Neural cell (in vitro differentiated cells): Measurements from ENCODE around the gene EPHA6. TPM values are rescaled to one million over a fixed set of nuclear protein-coding genes. Genes with fewer than 3 reads are reported as not detected.

ENCODE experiments used
- H2AFZ ChIP-seq: fragments of 200-600, 300-800 bp; sonication (generic), shearing (Covaris generic); 2 replicates; pipeline ENCODE4 v1.6.0; 2014; ENCODE audit warnings: low read depth, mild to moderate bottlenecking, antibody characterized with exemption, low read length, moderate library complexity
- H3F3A ChIP-seq: fragments of 200-600 bp; shearing (Covaris generic); 2 replicates; pipeline ENCODE4 v1.6.1; 2016; ENCODE audit warnings: mild to moderate bottlenecking, moderate library complexity, mixed read lengths, antibody characterized with exemption, low read length; ENCODE audit not compliant: insufficient read depth, poor library complexity, severe bottlenecking
- H3K27ac ChIP-seq: fragments of 200-600, 300-800 bp; sonication (generic), shearing (Covaris generic); 2 replicates; pipeline ENCODE4 v1.5.1; 2014; ENCODE audit warnings: mild to moderate bottlenecking, low read length, moderate library complexity
- H3K27me3 ChIP-seq: fragments of 300-800, 200-600 bp; sonication (generic), shearing (Covaris generic); 2 replicates; pipeline ENCODE4 v1.6.0; 2014; ENCODE audit warnings: mild to moderate bottlenecking, low read depth, low read length, moderate library complexity; ENCODE audit not compliant: insufficient read depth
- H3K36me3 ChIP-seq: fragments of 300-800, 200-600 bp; sonication (generic), shearing (Covaris generic); 2 replicates; pipeline ENCODE4 v1.5.1; 2014; ENCODE audit warnings: mild to moderate bottlenecking, antibody characterized with exemption, low read length, moderate library complexity; ENCODE audit not compliant: insufficient read depth
- H3K4me2 ChIP-seq: fragments of 300-800, 200-600 bp; sonication (generic), shearing (Covaris generic); 2 replicates; pipeline ENCODE4 v1.6.0; 2014; ENCODE audit warnings: mild to moderate bottlenecking, low read length
- H3K4me3 ChIP-seq: fragments of 300-800, 200-600 bp; sonication (generic), shearing (Covaris generic); 2 replicates; pipeline ENCODE4 v1.5.1; 2014; ENCODE audit warnings: mild to moderate bottlenecking, low read length, moderate library complexity
- H3K79me2 ChIP-seq: fragments of 200-600 bp; shearing (Covaris generic); replicated peaks from 2 replicates; pipeline ENCODE4 v1.6.0; 2014; ENCODE audit warnings: mild to moderate bottlenecking, low read length, moderate library complexity; ENCODE audit not compliant: insufficient read depth
- H3K9ac ChIP-seq: fragments of 300-800, 200-600 bp; sonication (generic), shearing (Covaris generic); 2 replicates; pipeline ENCODE4 v1.6.1; 2016; ENCODE audit warnings: mild to moderate bottlenecking, low read length, mixed read lengths
- H3K9me2 ChIP-seq: fragments of 200-600 bp; shearing (Covaris generic); 2 replicates; pipeline ENCODE4 v1.6.1; 2016; ENCODE audit warnings: mild to moderate bottlenecking, low read length, mixed read lengths; ENCODE audit not compliant: insufficient read depth
- H3K9me3 ChIP-seq: fragments of 200-600, 300-800 bp; sonication (generic), shearing (Covaris generic); 2 replicates; pipeline ENCODE4 v1.6.1; 2016; ENCODE audit warnings: mild to moderate bottlenecking, mixed run types, low read length, moderate library complexity, mixed read lengths
- H4K20me1 ChIP-seq: fragments of 200-600 bp; shearing (Covaris generic); 2 replicates; pipeline ENCODE4 v1.6.1; 2016; ENCODE audit warnings: mild to moderate bottlenecking, mixed run types; ENCODE audit not compliant: insufficient read depth
- CTCF ChIP-seq: fragments of 450-650 bp; IDR thresholded peaks from 2 replicates; pipeline ENCODE4 v1.5.1; 2014; ENCODE audit warnings: antibody characterized with exemption, mild to moderate bottlenecking, moderate library complexity; ENCODE audit not compliant: poor library complexity, severe bottlenecking
- EP300 ChIP-seq: fragments of 450-650 bp; conservative IDR thresholded peaks from 2 replicates; pipeline ENCODE4 v1.6.1; 2014; ENCODE audit warnings: antibody characterized with exemption, mild to moderate bottlenecking, moderate library complexity; ENCODE audit not compliant: poor library complexity, severe bottlenecking
- EZH2 ChIP-seq: fragments of 200-600, 300-800 bp; shearing (Covaris generic), sonication (generic); IDR thresholded peaks from 2 replicates; pipeline ENCODE4 v1.6.1; 2014; ENCODE audit warnings: antibody characterized with exemption, low read length, borderline replicate concordance, mild to moderate bottlenecking; ENCODE audit not compliant: insufficient read depth, poor library complexity, severe bottlenecking
- MXI1 ChIP-seq: fragments of 450-650 bp; conservative IDR thresholded peaks from 2 replicates; pipeline ENCODE4 v1.6.1; 2014; ENCODE audit warnings: antibody characterized with exemption, mild to moderate bottlenecking; ENCODE audit not compliant: poor library complexity, severe bottlenecking
- POLR2AphosphoS5 ChIP-seq: IDR thresholded peaks from 2 replicates; pipeline ENCODE4 v1.6.1; 2012
- RAD21 ChIP-seq: fragments of 450-650 bp; conservative IDR thresholded peaks from 2 replicates; pipeline ENCODE4 v1.6.1; 2014; ENCODE audit warnings: antibody characterized with exemption, mild to moderate bottlenecking, moderate library complexity
- REST ChIP-seq: IDR thresholded peaks from 2 replicates; pipeline ENCODE4 v1.6.1; 2012; ENCODE audit warnings: borderline replicate concordance
- SMC3 ChIP-seq: fragments of 450-650 bp; conservative IDR thresholded peaks from 2 replicates; pipeline ENCODE4 v1.6.1; 2014; ENCODE audit warnings: antibody characterized with exemption, mild to moderate bottlenecking, moderate library complexity; ENCODE audit not compliant: poor library complexity
- TAF1 ChIP-seq: IDR thresholded peaks from 2 replicates; pipeline ENCODE4 v1.6.1; 2012; ENCODE audit warnings: low read depth
- polyA plus RNA-seq: library from polyadenylated mRNA; depleted of rRNA; stranded (reverse); fragments of >200 nt; gene quantifications from 2 replicates; pipeline ENCODE4 v1.2.3, GENCODE V29; 2014

The EPHA6 gene
- polyA plus RNA-seq, 1 donor from 2014 or later = 0.56 TPM

GRCh38 chr3:97744289-97744688, 929.9 kb downstream of the EPHA6 start:
- Histone ChIP-seq H3K4me3 (no peak overlapping the region), H3K9me2 (peaks cover 3% of the 10 kb centered on the region), H3K9ac (no peak overlapping the region), H3K27ac (no peak overlapping the region), H3K9me3 (no peaks in the 10 kb centered on the region), H2AFZ (no peak overlapping the region), H3K79me2 (no peaks in the 10 kb centered on the region), H4K20me1 (no peaks in the 10 kb centered on the region), H3K27me3 (no peaks in the 10 kb centered on the region), H3K36me3 (no peaks in the 10 kb centered on the region), H3K4me2 (no peak overlapping the region), H3F3A (no peaks in the 10 kb centered on the region)
- TF ChIP-seq SMC3 (no peak), MXI1 (no peak), TAF1 (no peak), RAD21 (no peak), EZH2 (no peak), CTCF (no peak), EP300 (no peak), POLR2AphosphoS5 (no peak), REST (no peak)

GRCh38 chr3:97763586-97764406, 949.4 kb downstream of the EPHA6 start:
- H3K9me3 ChIP-seq = no peaks in the 10 kb centered on the region
- peak overlapping the region; percentile 79 for H2AFZ ChIP-seq
- H4K20me1 ChIP-seq = no peaks in the 10 kb centered on the region
- H3K27ac ChIP-seq = peak overlapping the region; percentile 91
- H3K4me3 ChIP-seq = peak overlapping the region; percentile 82
- H3K4me2 ChIP-seq = peak overlapping the region; percentile 82
- H3K9me2 ChIP-seq = no peaks in the 10 kb centered on the region
- H3F3A ChIP-seq = no peaks in the 10 kb centered on the region
- H3K27me3 ChIP-seq = no peaks in the 10 kb centered on the region
- H3K36me3 ChIP-seq = no peaks in the 10 kb centered on the region
- TF ChIP-seq MXI1 (no peak), EP300 (no peak), EZH2 (no peak), REST (no peak), SMC3 (no peak), POLR2AphosphoS5 (no peak), RAD21 (no peak), TAF1 (no peak), CTCF (no peak)
- H3K9ac ChIP-seq = peak overlapping the region; percentile 77
- peaks cover 17% of the 10 kb centered on the region for H3K79me2 ChIP-seq
